HEK293 (cell line): Measurements from ENCODE around the gene MCM10.

Experiments
- IKZF3 ChIP-seq: fragments of 450-650 bp; IDR thresholded peaks from 2 replicates; pipeline ENCODE4 v1.5.0; 2018; ENCODE audit warnings: missing biosample characterization, mild to moderate bottlenecking, missing genetic modification characterization, moderate library complexity
- PRDM4 ChIP-seq: fragments of 450-650 bp; formaldehyde crosslinking; IDR thresholded peaks from 2 replicates; pipeline ENCODE4 v1.5.1; 2017; ENCODE audit warnings: missing biosample characterization, missing genetic modification characterization
- SP3 ChIP-seq: fragments of 450-650 bp; formaldehyde crosslinking; IDR thresholded peaks from 2 replicates; pipeline ENCODE4 v1.5.1; 2016; ENCODE audit warnings: missing biosample characterization, missing genetic modification characterization
- YY1 ChIP-seq: fragments of 450-650 bp; formaldehyde crosslinking; IDR thresholded peaks from 2 replicates; pipeline ENCODE4 v1.5.1; 2018; ENCODE audit warnings: missing biosample characterization, missing genetic modification characterization
- ZBTB21 ChIP-seq: fragments of 450-650 bp; formaldehyde crosslinking; IDR thresholded peaks from 2 replicates; pipeline ENCODE4 v1.5.1; 2017; ENCODE audit warnings: missing biosample characterization, missing genetic modification characterization
- ZNF335 ChIP-seq: fragments of 450-650 bp; formaldehyde crosslinking; conservative IDR thresholded peaks from 2 replicates; pipeline ENCODE4 v1.5.1; 2016; ENCODE audit warnings: missing biosample characterization, missing genetic modification characterization
- ZNF549 ChIP-seq: fragments of 450-650 bp; IDR thresholded peaks from 2 replicates; pipeline ENCODE4 v1.5.1; 2018; ENCODE audit warnings: missing biosample characterization, missing genetic modification characterization, mild to moderate bottlenecking, inconsistent platforms, moderate library complexity
- ZXDB ChIP-seq: fragments of 450-650 bp; formaldehyde crosslinking; IDR thresholded peaks from 2 replicates; pipeline ENCODE4 v1.5.1; 2016; ENCODE audit warnings: missing biosample characterization, missing genetic modification characterization
- TF ChIP-seq, protein P1 (sequence below): fragments of 450-650 bp; formaldehyde crosslinking; IDR thresholded peaks from 2 replicates; pipeline ENCODE4 v1.5.1; 2016; ENCODE audit warnings: missing biosample characterization, missing genetic modification characterization
- TF ChIP-seq, protein P2 (sequence below): fragments of 450-650 bp; formaldehyde crosslinking; IDR thresholded peaks from 2 replicates; pipeline ENCODE4 v1.5.1; 2017; ENCODE audit warnings: missing biosample characterization, mild to moderate bottlenecking, missing genetic modification characterization, moderate library complexity

DNA sequence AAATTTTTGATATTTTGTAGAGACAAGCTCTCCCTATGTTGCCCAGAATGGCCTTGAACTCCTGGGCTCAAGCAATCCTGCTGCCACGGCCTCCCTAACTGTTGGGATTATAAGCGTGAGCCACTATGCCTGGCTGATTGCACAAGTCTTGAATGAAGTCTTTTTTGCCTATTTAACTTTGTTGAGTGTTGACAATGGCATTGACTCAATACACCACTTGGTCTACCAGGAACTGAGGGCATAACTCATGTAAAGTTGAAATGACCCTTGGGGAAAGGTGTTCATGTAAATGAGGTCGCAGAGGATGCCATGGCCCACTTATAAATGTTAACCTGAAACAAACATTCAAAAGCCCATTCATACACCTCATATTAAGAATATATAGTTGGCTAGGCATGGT, 80.3 kb downstream of the MCM10 start:
- TF ChIP-seq, protein P1, sequence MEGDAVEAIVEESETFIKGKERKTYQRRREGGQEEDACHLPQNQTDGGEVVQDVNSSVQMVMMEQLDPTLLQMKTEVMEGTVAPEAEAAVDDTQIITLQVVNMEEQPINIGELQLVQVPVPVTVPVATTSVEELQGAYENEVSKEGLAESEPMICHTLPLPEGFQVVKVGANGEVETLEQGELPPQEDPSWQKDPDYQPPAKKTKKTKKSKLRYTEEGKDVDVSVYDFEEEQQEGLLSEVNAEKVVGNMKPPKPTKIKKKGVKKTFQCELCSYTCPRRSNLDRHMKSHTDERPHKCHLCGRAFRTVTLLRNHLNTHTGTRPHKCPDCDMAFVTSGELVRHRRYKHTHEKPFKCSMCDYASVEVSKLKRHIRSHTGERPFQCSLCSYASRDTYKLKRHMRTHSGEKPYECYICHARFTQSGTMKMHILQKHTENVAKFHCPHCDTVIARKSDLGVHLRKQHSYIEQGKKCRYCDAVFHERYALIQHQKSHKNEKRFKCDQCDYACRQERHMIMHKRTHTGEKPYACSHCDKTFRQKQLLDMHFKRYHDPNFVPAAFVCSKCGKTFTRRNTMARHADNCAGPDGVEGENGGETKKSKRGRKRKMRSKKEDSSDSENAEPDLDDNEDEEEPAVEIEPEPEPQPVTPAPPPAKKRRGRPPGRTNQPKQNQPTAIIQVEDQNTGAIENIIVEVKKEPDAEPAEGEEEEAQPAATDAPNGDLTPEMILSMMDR (tag by site-specific recombination) = no peak
- TF ChIP-seq YY1 (no peak), ZNF335 (no peak), PRDM4 (tag by site-specific recombination) (no peak), IKZF3 (tag by site-specific recombination) (no peak), ZBTB21 (no peak), SP3 (no peak), ZXDB (no peak), ZNF549 (tag by site-specific recombination) (no peak)
- TF ChIP-seq, protein P2, sequence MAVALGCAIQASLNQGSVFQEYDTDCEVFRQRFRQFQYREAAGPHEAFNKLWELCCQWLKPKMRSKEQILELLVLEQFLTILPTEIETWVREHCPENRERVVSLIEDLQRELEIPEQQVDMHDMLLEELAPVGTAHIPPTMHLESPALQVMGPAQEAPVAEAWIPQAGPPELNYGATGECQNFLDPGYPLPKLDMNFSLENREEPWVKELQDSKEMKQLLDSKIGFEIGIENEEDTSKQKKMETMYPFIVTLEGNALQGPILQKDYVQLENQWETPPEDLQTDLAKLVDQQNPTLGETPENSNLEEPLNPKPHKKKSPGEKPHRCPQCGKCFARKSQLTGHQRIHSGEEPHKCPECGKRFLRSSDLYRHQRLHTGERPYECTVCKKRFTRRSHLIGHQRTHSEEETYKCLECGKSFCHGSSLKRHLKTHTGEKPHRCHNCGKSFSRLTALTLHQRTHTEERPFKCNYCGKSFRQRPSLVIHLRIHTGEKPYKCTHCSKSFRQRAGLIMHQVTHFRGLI = no peak
